Endothelial cell of umbilical vein (primary cell): ENCODE data around the gene CDC42BPG. TPM values are rescaled to one million over a fixed set of nuclear protein-coding genes. Genes with fewer than 3 reads are reported as not detected.
A peak's percentile ranks its signal among the peaks of the same experiment; 100 is the strongest.

Experiments
- BruUV-seq: library from RNA; stranded (reverse); fragments of 400-500 nt; replicated peaks from 2 replicates; lab custom pipeline; 2021; lab: Mats Ljungman, UMichigan
- CTCF ChIA-PET: fragments of 300-600, 350-600 bp; sonication (Branson Sonifier 250); formaldehyde crosslinking; loops from one replicate; lab custom pipeline; 2021; ENCODE audit warnings: antibody characterized with exemption, inconsistent platforms; lab: Charles Lee
- POLR2A ChIA-PET: fragments of 300-600, 350-600 bp; sonication (Branson Sonifier 250); formaldehyde crosslinking; loops from one replicate; lab custom pipeline; 2021; ENCODE audit warnings: antibody characterized with exemption, inconsistent platforms; lab: Charles Lee
- DNase-seq: peaks from one replicate; pipeline ENCODE4 v3.0.0-alpha.2; 2011; ENCODE audit warnings: low read depth, low spot score
- FAIRE-seq: peaks from 2 replicates; lab custom pipeline; 2011; peaks lifted over from hg19 to GRCh38; lab: Jason Lieb, UNC
- H2AFZ ChIP-seq: 2 replicates; pipeline ENCODE4 v1.6.0; 2012; ENCODE audit warnings: low read depth, low read length, control low read depth, inconsistent platforms
- H3K27ac ChIP-seq: 2 replicates; pipeline ENCODE4 v1.5.1; 2011; ENCODE audit warnings: low read depth, mild to moderate bottlenecking, control low read depth, low read length, moderate library complexity; ENCODE audit not compliant: insufficient read depth
- H3K27me3 ChIP-seq, 2 experiments: 2 replicates each; pipeline versions ENCODE4 v1.6.0 to v1.6.1; 2011; ENCODE audit warnings: low read length in 2 of 2, mixed read lengths in 1 of 2; ENCODE audit not compliant: control insufficient read depth in 2 of 2, insufficient read depth in 2 of 2
- H3K36me3 ChIP-seq, 2 experiments: 2 replicates in 1 of 2; 3 replicates in 1 of 2; pipeline ENCODE4 v1.5.1; 2011; ENCODE audit warnings: low read length in 2 of 2, mild to moderate bottlenecking in 1 of 2, moderate library complexity in 1 of 2; ENCODE audit not compliant: control insufficient read depth in 2 of 2, insufficient read depth in 2 of 2; ENCODE audit errors: extremely low read depth in 1 of 2
- H3K4me1 ChIP-seq: 3 replicates; pipeline ENCODE4 v1.5.1; 2011; ENCODE audit warnings: mild to moderate bottlenecking, low read length; ENCODE audit not compliant: control insufficient read depth, insufficient read depth; ENCODE audit errors: extremely low read depth
- H3K4me2 ChIP-seq: 2 replicates; pipeline ENCODE4 v1.6.1; 2011; ENCODE audit warnings: low read length, control low read depth, mixed read lengths; ENCODE audit not compliant: insufficient read depth
- H3K4me3 ChIP-seq, 3 experiments: fragments of 200-600 bp in 1 of 3; sonication (generic), shearing (Covaris generic) in 1 of 3; replicated peaks in 1 of 3; 2 replicates each; pipeline ENCODE4 v1.5.1; 2011 to 2016; ENCODE audit warnings: control low read depth in 3 of 3, low read length in 3 of 3, mild to moderate bottlenecking in 2 of 3, inconsistent platforms in 1 of 3, low read depth in 1 of 3, moderate library complexity in 1 of 3; ENCODE audit not compliant: insufficient read depth in 1 of 3
- H3K79me2 ChIP-seq: 2 replicates; pipeline ENCODE4 v1.6.0; 2012; ENCODE audit warnings: low read length, inconsistent platforms; ENCODE audit not compliant: control insufficient read depth, insufficient read depth
- H3K9ac ChIP-seq: replicated peaks from 2 replicates; pipeline ENCODE3; 2011; ENCODE audit warnings: low read length, control low read depth; ENCODE audit not compliant: insufficient read depth; ENCODE audit errors: extremely low read depth
- H3K9me1 ChIP-seq: replicated peaks from 3 replicates; pipeline ENCODE4 v1.6.0; 2011; ENCODE audit warnings: mild to moderate bottlenecking, low read length; ENCODE audit not compliant: control insufficient read depth, insufficient read depth; ENCODE audit errors: extremely low read depth
- H3K9me3 ChIP-seq: replicated peaks from 2 replicates; pipeline ENCODE4 v1.5.1; 2012; ENCODE audit warnings: low read length, inconsistent platforms; ENCODE audit not compliant: control insufficient read depth, insufficient read depth
- H4K20me1 ChIP-seq: replicated peaks from 2 replicates; pipeline ENCODE3; 2011; ENCODE audit warnings: mild to moderate bottlenecking, low read length; ENCODE audit not compliant: control insufficient read depth, insufficient read depth; ENCODE audit errors: extremely low read depth
- CTCF ChIP-seq, 2 donors: IDR thresholded peaks; 1 replicate in 1 of 2; 2 replicates in 1 of 2; pipeline ENCODE4 v1.5.1; 2011; ENCODE audit warnings: low read length in 2 of 2, mild to moderate bottlenecking in 2 of 2, moderate library complexity in 2 of 2, control low read depth in 1 of 2, inconsistent platforms in 1 of 2, low read depth in 1 of 2; ENCODE audit not compliant: insufficient read depth in 1 of 2; ENCODE audit errors: extremely low read depth in 1 of 2
- FOS ChIP-seq: IDR thresholded peaks from 2 replicates; pipeline ENCODE4 v1.6.1; 2011; ENCODE audit warnings: mild to moderate bottlenecking, low read length, moderate library complexity, borderline replicate concordance; ENCODE audit not compliant: insufficient read depth
- GATA2 ChIP-seq: IDR thresholded peaks from 2 replicates; pipeline ENCODE4 v1.7.0; 2011; ENCODE audit warnings: low read depth, mild to moderate bottlenecking, moderate library complexity, mixed read lengths, low read length; ENCODE audit not compliant: insufficient read length, insufficient read depth
- JUN ChIP-seq: IDR thresholded peaks from 2 replicates; pipeline ENCODE4 v1.6.1; 2011; ENCODE audit warnings: borderline replicate concordance, low read depth; ENCODE audit not compliant: insufficient read length, insufficient read depth
- MYC ChIP-seq: IDR thresholded peaks from one replicate; pipeline ENCODE4 v1.6.1; 2011; ENCODE audit warnings: mild to moderate bottlenecking, low read depth, low read length
- POLR2A ChIP-seq: IDR thresholded peaks from 2 replicates; pipeline ENCODE4 v1.6.1; 2012; ENCODE audit warnings: low read depth, mild to moderate bottlenecking, control low read depth, low read length
- POLR2AphosphoS5 ChIP-seq: IDR thresholded peaks from 2 replicates; pipeline ENCODE4 v1.6.1; 2012; ENCODE audit warnings: low read depth, mild to moderate bottlenecking, control low read depth, low read length, moderate library complexity; ENCODE audit not compliant: insufficient read depth
- dilution Hi-C: fragments of 300-500 bp; cut with MboI; formaldehyde crosslinking; loops from one replicate; pipeline ENCODE4 v1.15.0; 2019; ENCODE audit warnings: low sequenced_read_pairs; ENCODE audit not compliant: extremely low pct_ligation_motif_present
- intact Hi-C: fragments of 100-400 bp; cut with micrococcal nuclease; formaldehyde crosslinking; loops from one replicate; pipeline ENCODE4 v1.10.0; 2022
- polyA plus RNA-seq, 4 experiments: library from polyadenylated mRNA; depleted of rRNA in 3 of 4; stranded (reverse) in 3 of 4; unstranded in 1 of 4; fragments of >200 nt; gene quantifications; 2 replicates each; pipeline versions ENCODE4 v1.2.1 to v1.2.3, GENCODE V29; 2011 to 2012; ENCODE audit warnings: missing spikeins in 1 of 4
- total RNA-seq: library from RNA; stranded (reverse); gene quantifications from 2 replicates; pipeline ENCODE4 v1.2.3, GENCODE V29; 2021

The CDC42BPG gene
- total and polyA plus RNA-seq, 2 donors (not counting 3 experiments of a cell fraction or from before 2014, with no cell fraction given) = 0.19 to 0.42 TPM

GRCh38 chr11:64803158-64803845, 41.2 kb downstream of the CDC42BPG start, which contains the start of gene MAP4K2:
Gene MAP4K2, minus strand, starts transcription at chr11:64803214. Its CDS starts 65 bp downstream, at chr11:64803149.
- H3K36me3 ChIP-seq = peaks cover 2 to 28% of the 10 kb centered on the region in 2 experiments
- peak within 1 kb of the TSS; percentile 62 for H2AFZ ChIP-seq
- H3K9me1 ChIP-seq = no peaks in the 10 kb centered on the region
- intact Hi-C loops (loop anchor here (1.0 to 2.0 kb wide), 3 partner anchors 25 to 211 kb away; partner anchors contain the start of genes ARL2, CDC42BPG and SF1), dilution Hi-C loops (no loop called here)
- DNase-seq (peak; percentile 74), FAIRE-seq (peak; percentile 87)
- no peaks in the 10 kb centered on the region for H4K20me1 ChIP-seq
- CTCF ChIA-PET = interaction anchor here (0.8 to 1.9 kb wide), 6 partner anchors 9 to 85 kb away, joined by 3 to 8 read pairs (median 4); partner anchors contain the start of gene CDC42BPG
- TF ChIP-seq JUN (no peak), FOS (no peak), MYC (no peak), POLR2AphosphoS5 (peak; percentile 31), GATA2 (no peak), POLR2A (no peak), CTCF (IDR thresholded peaks at IDR 0.05; ENCODE audit: extremely low read depth in 1 of 2, insufficient read depth in 1 of 2, low read depth in 1 of 2, low read length in 2 of 2) (peak; percentile 5 to 28)
- peaks cover 7% of the 10 kb centered on the region for H3K79me2 ChIP-seq
- H3K27me3 ChIP-seq = no peaks in the 10 kb centered on the region
- peak within 1 kb of the TSS; percentile 82 for H3K4me2 ChIP-seq
- no peaks in the 10 kb centered on the region for H3K9me3 ChIP-seq
- peak within 1 kb of the TSS; percentile 77 for H3K9ac ChIP-seq
- peak within 1 kb of the TSS; percentile 75 for H3K27ac ChIP-seq
- no TSS peak for BruUV-seq
- H3K4me1 ChIP-seq = peaks cover 36% of the 10 kb centered on the region
- peak within 1 kb of the TSS; percentile 59 to 87 (median 70) for H3K4me3 ChIP-seq
- POLR2A ChIA-PET = no interaction called here
